Mesendoderm (in vitro differentiated cells): Measurements from ENCODE around the gene RNFT2.

ENCODE experiments used
- DNase-seq: peaks from one replicate; pipeline ENCODE4 v3.0.0; 2013
- H2AK5ac ChIP-seq: 2 replicates; pipeline ENCODE4 v1.6.1; 2013; ENCODE audit warnings: low read length, inconsistent platforms
- H2BK120ac ChIP-seq: 2 replicates; pipeline ENCODE4 v1.6.1; 2013; ENCODE audit warnings: low read depth, mild to moderate bottlenecking, low read length, moderate library complexity, mixed read lengths
- H2BK15ac ChIP-seq: replicated peaks from 2 replicates; pipeline ENCODE4 v1.6.1; 2013; ENCODE audit warnings: low read depth, mild to moderate bottlenecking, moderate library complexity
- H2BK5ac ChIP-seq: 2 replicates; pipeline ENCODE4 v1.6.1; 2013; ENCODE audit warnings: low read length, inconsistent platforms
- H3K18ac ChIP-seq: 2 replicates; pipeline ENCODE4 v1.6.1; 2013; ENCODE audit warnings: mild to moderate bottlenecking, low read length, mixed read lengths
- H3K23ac ChIP-seq: one replicate; pipeline ENCODE4 v1.6.1; 2013; ENCODE audit warnings: low read length
- H3K27ac ChIP-seq: 2 replicates; pipeline ENCODE4 v1.5.1; 2013; ENCODE audit warnings: low read depth, mild to moderate bottlenecking, inconsistent platforms, low read length, moderate library complexity
- H3K27me3 ChIP-seq: 2 replicates; pipeline ENCODE4 v1.6.1; 2013; ENCODE audit warnings: low read length, control low read depth, mild to moderate bottlenecking, inconsistent platforms; ENCODE audit not compliant: insufficient read depth, poor library complexity
- H3K36me3 ChIP-seq: 2 replicates; pipeline ENCODE4 v1.6.1; 2013; ENCODE audit warnings: low read length, inconsistent platforms; ENCODE audit not compliant: control insufficient read depth, insufficient read depth
- H3K4ac ChIP-seq: one replicate; pipeline ENCODE4 v1.6.1; 2013; ENCODE audit warnings: low read depth, mild to moderate bottlenecking, low read length, moderate library complexity
- H3K4me1 ChIP-seq: 2 replicates; pipeline ENCODE4 v1.6.1; 2013; ENCODE audit warnings: low read depth, low read length, inconsistent platforms; ENCODE audit not compliant: control insufficient read depth
- H3K4me2 ChIP-seq: 2 replicates; pipeline ENCODE4 v1.6.1; 2013; ENCODE audit warnings: low read length
- H3K4me3 ChIP-seq: 2 replicates; pipeline ENCODE4 v1.5.1; 2013; ENCODE audit warnings: mild to moderate bottlenecking, low read length
- H3K56ac ChIP-seq: one replicate; pipeline ENCODE4 v1.6.1; 2013; ENCODE audit warnings: low read length
- H3K79me1 ChIP-seq: 2 replicates; pipeline ENCODE4 v1.6.1; 2013; ENCODE audit warnings: low read length, inconsistent platforms
- H3K79me2 ChIP-seq: 2 replicates; pipeline ENCODE4 v1.6.1; 2013; ENCODE audit warnings: mild to moderate bottlenecking, low read length; ENCODE audit not compliant: control insufficient read depth, insufficient read depth
- H3K9ac ChIP-seq: 2 replicates; pipeline ENCODE4 v1.6.1; 2013; ENCODE audit warnings: low read length, inconsistent platforms
- H4K5ac ChIP-seq: one replicate; pipeline ENCODE4 v1.6.1; 2013; ENCODE audit warnings: low read length
- H4K8ac ChIP-seq: one replicate; pipeline ENCODE4 v1.6.1; 2013; ENCODE audit warnings: low read depth, mild to moderate bottlenecking, control low read depth, low read length, moderate library complexity
- WGBS: extraction: QIAGEN DNeasy Blood & Tissue Kit; methylation state at CpG from one replicate; pipeline ENCODE4 v1.1.7; 2013; ENCODE audit warnings: low lambda C conversion rate, missing lambda C conversion rate; ENCODE audit not compliant: insufficient coverage; ENCODE audit errors: extremely low coverage; 5-methylcytosine and 5-hydroxymethylcytosine counted together

Gene RNFT2

DNA sequence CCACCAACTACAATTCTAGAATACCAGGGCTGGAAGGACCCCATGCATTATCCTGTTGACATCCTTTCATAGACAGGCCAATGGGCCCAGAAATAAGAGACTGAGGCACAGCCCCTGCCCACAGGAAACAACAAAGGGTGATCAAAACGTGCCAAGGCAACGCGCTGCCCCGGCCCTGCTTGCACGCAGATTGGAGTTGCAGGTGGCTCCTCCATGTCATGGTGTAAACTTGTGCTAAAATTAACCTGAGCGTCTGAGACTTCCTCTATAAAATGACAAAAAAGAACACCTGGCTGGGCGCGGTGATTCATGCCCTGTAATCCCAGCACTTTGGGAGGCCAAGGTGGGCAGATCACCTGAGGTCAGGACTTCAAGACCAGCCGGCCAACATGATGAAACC is 30.4 kb upstream of the RNFT2 start:
- H4K8ac ChIP-seq = no peak overlapping the region

DNA sequence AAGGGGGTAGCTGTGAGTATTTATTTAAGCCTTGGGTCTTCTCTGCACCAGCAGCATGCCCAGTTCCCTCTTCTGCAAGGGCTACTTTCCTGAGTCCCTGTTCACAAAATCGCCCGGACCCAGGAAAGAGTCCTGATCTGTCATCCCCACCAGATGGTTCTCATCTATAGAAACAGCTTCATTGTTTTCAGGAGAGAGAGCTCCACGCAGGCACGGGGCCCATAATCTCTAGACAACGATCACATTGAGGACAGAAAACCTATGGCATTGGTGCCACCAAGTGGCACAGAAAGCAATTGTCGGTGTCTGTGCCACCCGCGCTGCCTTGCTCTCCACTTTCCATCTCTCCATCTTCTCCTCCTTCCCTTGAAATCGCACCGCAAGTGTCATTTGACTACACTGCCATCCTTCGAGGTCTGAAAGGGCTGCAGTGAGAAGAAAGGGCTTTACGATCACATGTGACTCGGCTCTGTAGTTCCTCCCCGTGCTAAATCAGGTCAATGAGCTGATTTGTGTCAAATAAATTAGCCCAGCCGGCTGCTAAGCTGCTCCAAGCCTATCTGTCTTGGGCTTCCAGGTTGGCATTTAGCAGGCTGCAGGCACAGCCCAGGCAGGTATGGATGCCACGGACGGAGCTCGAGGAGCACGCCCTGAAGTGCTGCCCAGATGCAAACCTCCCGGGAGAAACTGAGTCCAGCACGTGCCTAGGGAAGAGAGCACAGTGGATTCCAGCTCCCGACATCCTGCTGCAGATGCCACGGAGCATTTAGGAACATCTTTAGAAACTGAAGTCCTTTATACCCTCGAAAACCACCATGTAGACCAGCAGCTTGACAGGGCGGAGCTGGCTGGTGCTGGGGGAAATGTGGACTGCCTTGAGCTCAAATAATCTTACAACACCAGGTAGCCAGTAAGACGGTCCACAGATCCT is 29.0 kb upstream of the RNFT2 start:
- Histone ChIP-seq H3K56ac (no peak overlapping the region), H2BK15ac (no peak overlapping the region), H2BK5ac (no peak overlapping the region), H4K5ac (no peak overlapping the region), H3K79me1 (no peaks in the 10 kb centered on the region), H2AK5ac (no peak overlapping the region), H3K27ac (no peak overlapping the region), H3K27me3 (no peaks in the 10 kb centered on the region), H3K4ac (no peak overlapping the region), H3K18ac (no peak overlapping the region), H4K8ac (no peak overlapping the region), H3K4me3 (no peak overlapping the region), H3K79me2 (no peaks in the 10 kb centered on the region), H3K4me2 (no peak overlapping the region), H3K23ac (no peak overlapping the region), H3K9ac (no peak overlapping the region), H3K4me1 (no peaks in the 10 kb centered on the region), H3K36me3 (no peaks in the 10 kb centered on the region), H2BK120ac (no peak overlapping the region)
- DNase-seq = peak; percentile 39
- no CpG with 5 or more reads among the region's 26 CpGs for WGBS

More for the DNA sequence above, 30.4 kb upstream of the RNFT2 start:
- no peaks in the 10 kb centered on the region for H3K36me3 ChIP-seq
- WGBS = no CpG with 5 or more reads among the region's 9 CpGs
- H3K9ac ChIP-seq = no peak overlapping the region
- no peak overlapping the region for H3K18ac ChIP-seq
- no peak overlapping the region for H2BK120ac ChIP-seq
- H3K23ac ChIP-seq = no peak overlapping the region
- H3K27ac ChIP-seq = no peak overlapping the region
- no peaks in the 10 kb centered on the region for H3K27me3 ChIP-seq
- no peak overlapping the region for H3K4me3 ChIP-seq
- H3K4me1 ChIP-seq = no peaks in the 10 kb centered on the region
- H2BK5ac ChIP-seq = no peak overlapping the region
- no peak overlapping the region for H3K4me2 ChIP-seq
- no peak overlapping the region for H2BK15ac ChIP-seq
- no peak overlapping the region for H3K4ac ChIP-seq
- no peaks in the 10 kb centered on the region for H3K79me1 ChIP-seq
- no peak overlapping the region for H4K5ac ChIP-seq
- H3K79me2 ChIP-seq = no peaks in the 10 kb centered on the region
- DNase-seq = no peak
- no peak overlapping the region for H3K56ac ChIP-seq
- H2AK5ac ChIP-seq = no peak overlapping the region

DNA sequence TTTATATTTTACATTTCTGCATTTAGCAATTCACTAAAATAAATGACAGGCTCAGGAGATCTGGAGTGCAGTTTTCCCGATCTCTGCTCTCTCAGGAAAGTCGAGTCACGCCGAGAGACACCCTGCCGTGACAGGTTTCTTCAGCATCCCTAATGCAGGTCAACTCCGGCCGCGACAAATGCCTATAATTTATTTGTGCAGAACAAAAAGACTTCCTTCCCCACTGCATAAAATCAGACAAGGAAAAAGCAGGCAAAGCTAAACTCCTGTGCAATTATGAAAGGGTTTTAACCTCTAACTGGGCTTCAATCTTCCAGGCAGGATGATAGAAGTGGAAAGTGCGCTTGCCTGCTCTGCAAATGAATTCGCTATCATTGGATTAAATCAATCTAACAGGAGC is 28.3 kb upstream of the RNFT2 start:
- no peak overlapping the region for H3K23ac ChIP-seq
- no peak overlapping the region for H3K4me2 ChIP-seq
- H3K79me1 ChIP-seq = no peaks in the 10 kb centered on the region
- H3K36me3 ChIP-seq = no peaks in the 10 kb centered on the region
- H4K8ac ChIP-seq = no peak overlapping the region
- WGBS = no CpG with 5 or more reads among the region's 10 CpGs
- no peak overlapping the region for H3K56ac ChIP-seq
- no peak overlapping the region for H3K9ac ChIP-seq
- no peak overlapping the region for H2BK5ac ChIP-seq
- H3K18ac ChIP-seq = no peak overlapping the region
- no peak overlapping the region for H2AK5ac ChIP-seq
- no peak overlapping the region for H3K4me3 ChIP-seq
- H3K27ac ChIP-seq = no peak overlapping the region
- no peaks in the 10 kb centered on the region for H3K4me1 ChIP-seq
- no peaks in the 10 kb centered on the region for H3K79me2 ChIP-seq
- H2BK120ac ChIP-seq = no peak overlapping the region
- no peaks in the 10 kb centered on the region for H3K27me3 ChIP-seq
- no peak overlapping the region for H3K4ac ChIP-seq
- DNase-seq = no peak
- no peak overlapping the region for H4K5ac ChIP-seq
- H2BK15ac ChIP-seq = no peak overlapping the region

DNA sequence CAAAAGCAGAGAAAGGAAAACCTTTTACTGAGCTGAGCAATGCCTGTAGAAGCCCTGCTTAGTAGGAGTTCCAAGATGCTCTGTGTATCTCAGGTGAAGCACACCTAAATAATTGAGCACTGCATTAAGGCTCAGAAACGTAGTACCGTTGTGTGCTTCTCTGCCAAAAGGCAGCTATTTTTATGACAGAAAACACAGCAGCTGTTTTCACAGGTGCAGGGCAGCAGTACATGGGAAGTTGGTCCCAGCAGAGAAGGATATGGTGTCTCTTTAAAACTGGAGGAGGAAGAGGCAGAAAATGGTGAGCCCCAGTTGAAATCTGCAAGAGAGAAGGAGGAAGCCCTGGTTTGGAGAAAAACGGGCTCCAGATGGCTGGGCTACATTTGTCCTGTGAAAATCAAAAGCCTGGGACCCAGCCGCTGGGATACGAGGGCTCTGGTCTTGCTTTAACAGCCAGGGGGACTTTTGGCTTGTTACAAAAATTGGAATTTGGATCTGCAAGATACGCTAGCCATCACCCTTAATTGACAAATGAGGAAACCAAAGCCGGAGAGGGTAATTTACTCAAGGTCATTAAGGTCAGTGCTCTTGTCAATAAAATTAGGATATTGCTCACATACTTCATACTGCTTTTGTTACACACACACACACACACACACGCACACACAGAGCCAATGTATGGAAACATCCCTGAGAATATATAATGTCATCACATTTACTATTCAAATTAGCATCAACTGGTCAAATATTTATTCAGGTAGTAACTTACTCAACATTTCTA is 27.6 kb upstream of the RNFT2 start:
- no peak for DNase-seq
- H2BK5ac ChIP-seq = no peak overlapping the region

DNA sequence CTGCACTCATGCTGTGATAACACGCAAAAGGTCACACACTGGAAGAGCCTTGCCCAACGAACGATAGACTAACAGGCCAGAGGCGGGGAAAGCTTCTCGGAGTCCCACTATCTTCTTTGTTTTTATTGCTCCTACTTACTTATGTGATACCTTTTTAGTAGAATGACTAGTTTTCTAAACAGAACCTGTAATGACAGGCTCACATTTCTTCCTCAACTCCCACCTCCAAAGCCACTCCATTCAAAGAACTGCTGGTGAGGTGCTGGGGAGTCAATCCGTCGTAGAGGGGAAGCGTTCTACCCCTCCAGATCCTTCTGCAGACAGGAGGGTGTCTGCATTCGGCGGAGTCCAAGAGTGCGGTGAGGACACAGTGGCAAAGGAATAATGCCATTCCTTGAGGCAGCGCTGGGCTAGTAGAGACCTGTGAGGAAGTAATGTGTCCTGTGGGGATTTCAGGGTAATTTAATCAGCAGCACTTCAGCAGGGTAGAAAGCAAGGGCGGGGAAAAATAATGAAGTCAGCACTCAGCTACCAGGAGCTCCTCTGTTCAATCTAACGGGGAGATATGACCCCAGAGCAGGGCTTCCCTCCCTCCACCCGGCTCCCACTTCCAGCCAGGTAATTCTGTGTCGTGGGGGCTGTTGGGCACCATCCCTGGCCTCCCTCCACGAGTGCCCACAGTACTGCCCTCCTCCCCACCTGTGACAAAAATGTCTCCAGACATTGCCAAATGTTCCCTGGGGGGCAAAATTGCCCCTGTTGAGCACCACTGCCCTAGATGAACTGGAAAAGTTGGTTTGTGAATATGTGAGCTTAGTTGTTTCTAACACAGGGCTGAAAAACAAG is 25.4 kb upstream of the RNFT2 start:
- H2BK120ac ChIP-seq = no peak overlapping the region
- no peaks in the 10 kb centered on the region for H3K79me2 ChIP-seq
- no peak overlapping the region for H3K4me3 ChIP-seq
- no peak overlapping the region for H3K4me2 ChIP-seq
- no peaks in the 10 kb centered on the region for H3K36me3 ChIP-seq
- no peaks in the 10 kb centered on the region for H3K79me1 ChIP-seq
- H3K18ac ChIP-seq = no peak overlapping the region
- no peak overlapping the region for H4K8ac ChIP-seq
- no peak overlapping the region for H4K5ac ChIP-seq
- no peak overlapping the region for H2BK5ac ChIP-seq
- no peak overlapping the region for H3K56ac ChIP-seq
- no peak overlapping the region for H3K9ac ChIP-seq
- no peak for DNase-seq
- no CpG with 5 or more reads among the region's 17 CpGs for WGBS
- peaks cover 1% of the 10 kb centered on the region for H3K4me1 ChIP-seq
- H3K4ac ChIP-seq = no peak overlapping the region
- no peak overlapping the region for H2BK15ac ChIP-seq
- no peak overlapping the region for H3K23ac ChIP-seq
- H2AK5ac ChIP-seq = no peak overlapping the region
- no peaks in the 10 kb centered on the region for H3K27me3 ChIP-seq
- H3K27ac ChIP-seq = no peak overlapping the region

More for the DNA sequence above, 27.6 kb upstream of the RNFT2 start:
- no peaks in the 10 kb centered on the region for H3K79me2 ChIP-seq
- no peaks in the 10 kb centered on the region for H3K4me1 ChIP-seq
- H3K18ac ChIP-seq = no peak overlapping the region
- no peaks in the 10 kb centered on the region for H3K79me1 ChIP-seq
- H3K56ac ChIP-seq = no peak overlapping the region
- H3K4me2 ChIP-seq = no peak overlapping the region
- H3K36me3 ChIP-seq = no peaks in the 10 kb centered on the region
- no peak overlapping the region for H2BK120ac ChIP-seq
- no peak overlapping the region for H3K9ac ChIP-seq
- H2AK5ac ChIP-seq = no peak overlapping the region
- H3K27ac ChIP-seq = no peak overlapping the region
- no peak overlapping the region for H4K5ac ChIP-seq
- no peaks in the 10 kb centered on the region for H3K27me3 ChIP-seq
- no peak overlapping the region for H3K4ac ChIP-seq
- WGBS = no CpG with 5 or more reads among the region's 8 CpGs
- H2BK15ac ChIP-seq = no peak overlapping the region
- no peak overlapping the region for H3K23ac ChIP-seq
- H4K8ac ChIP-seq = no peak overlapping the region
- H3K4me3 ChIP-seq = no peak overlapping the region
